Mesothelial cell of epicardium (in vitro differentiated cells): ENCODE data around the gene NLRP5. TPM values are rescaled to one million over a fixed set of nuclear protein-coding genes. Genes with fewer than 3 reads are reported as not detected.

ENCODE experiments used
- DNase-seq, 2 experiments: peaks; one replicate each; pipeline ENCODE4 v3.0.0; 2021; ENCODE audit warnings: low spot score in 2 of 2; ENCODE audit not compliant: unreplicated experiment in 2 of 2
- H3K27ac Mint-ChIP-seq: 2 replicates; pipeline ENCODE4 v1.8.0; 2021; ENCODE audit warnings: mixed read lengths
- H3K27me3 Mint-ChIP-seq: 2 replicates; pipeline ENCODE4 v1.8.0; 2021; ENCODE audit warnings: low read depth, mixed read lengths
- H3K36me3 Mint-ChIP-seq: 2 replicates; pipeline ENCODE4 v1.8.0; 2021; ENCODE audit warnings: mixed read lengths
- H3K4me1 Mint-ChIP-seq: 2 replicates; pipeline ENCODE4 v1.8.0; 2021; ENCODE audit warnings: mixed read lengths
- H3K4me3 Mint-ChIP-seq: 2 replicates; pipeline ENCODE4 v1.8.0; 2021; ENCODE audit warnings: mild to moderate bottlenecking, moderate library complexity, mixed read lengths
- H3K9me3 Mint-ChIP-seq: 2 replicates; pipeline ENCODE4 v1.8.0; 2021; ENCODE audit warnings: mixed read lengths
- total RNA-seq: library from RNA; stranded (reverse); gene quantifications from 3 replicates; pipeline ENCODE4 v1.2.1, GENCODE V29; 2021
- TF ChIP-seq, protein P1 (sequence below): fragments of 200-600 bp; sonication (generic); IDR thresholded peaks from one replicate; pipeline ENCODE4 v1.5.0; 2021; ENCODE audit warnings: antibody characterized with exemption; ENCODE audit not compliant: unreplicated experiment

NLRP5 gene
- total RNA-seq, 1 donor from 2014 or later = not detected

GRCh38 chr19:56086671-56087430, 100.3 kb downstream of the NLRP5 start:
- Mint-ChIP-seq H3K9me3 (no peaks in the 10 kb centered on the region), H3K4me1 (peaks cover 16% of the 10 kb centered on the region), H3K4me3 (no peak overlapping the region), H3K27ac (no peak overlapping the region), H3K27me3 (peaks cover 4% of the 10 kb centered on the region), H3K36me3 (peaks cover 8% of the 10 kb centered on the region)
- DNase-seq = no peak
- TF ChIP-seq, protein P1, sequence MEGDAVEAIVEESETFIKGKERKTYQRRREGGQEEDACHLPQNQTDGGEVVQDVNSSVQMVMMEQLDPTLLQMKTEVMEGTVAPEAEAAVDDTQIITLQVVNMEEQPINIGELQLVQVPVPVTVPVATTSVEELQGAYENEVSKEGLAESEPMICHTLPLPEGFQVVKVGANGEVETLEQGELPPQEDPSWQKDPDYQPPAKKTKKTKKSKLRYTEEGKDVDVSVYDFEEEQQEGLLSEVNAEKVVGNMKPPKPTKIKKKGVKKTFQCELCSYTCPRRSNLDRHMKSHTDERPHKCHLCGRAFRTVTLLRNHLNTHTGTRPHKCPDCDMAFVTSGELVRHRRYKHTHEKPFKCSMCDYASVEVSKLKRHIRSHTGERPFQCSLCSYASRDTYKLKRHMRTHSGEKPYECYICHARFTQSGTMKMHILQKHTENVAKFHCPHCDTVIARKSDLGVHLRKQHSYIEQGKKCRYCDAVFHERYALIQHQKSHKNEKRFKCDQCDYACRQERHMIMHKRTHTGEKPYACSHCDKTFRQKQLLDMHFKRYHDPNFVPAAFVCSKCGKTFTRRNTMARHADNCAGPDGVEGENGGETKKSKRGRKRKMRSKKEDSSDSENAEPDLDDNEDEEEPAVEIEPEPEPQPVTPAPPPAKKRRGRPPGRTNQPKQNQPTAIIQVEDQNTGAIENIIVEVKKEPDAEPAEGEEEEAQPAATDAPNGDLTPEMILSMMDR = no peak

DNA sequence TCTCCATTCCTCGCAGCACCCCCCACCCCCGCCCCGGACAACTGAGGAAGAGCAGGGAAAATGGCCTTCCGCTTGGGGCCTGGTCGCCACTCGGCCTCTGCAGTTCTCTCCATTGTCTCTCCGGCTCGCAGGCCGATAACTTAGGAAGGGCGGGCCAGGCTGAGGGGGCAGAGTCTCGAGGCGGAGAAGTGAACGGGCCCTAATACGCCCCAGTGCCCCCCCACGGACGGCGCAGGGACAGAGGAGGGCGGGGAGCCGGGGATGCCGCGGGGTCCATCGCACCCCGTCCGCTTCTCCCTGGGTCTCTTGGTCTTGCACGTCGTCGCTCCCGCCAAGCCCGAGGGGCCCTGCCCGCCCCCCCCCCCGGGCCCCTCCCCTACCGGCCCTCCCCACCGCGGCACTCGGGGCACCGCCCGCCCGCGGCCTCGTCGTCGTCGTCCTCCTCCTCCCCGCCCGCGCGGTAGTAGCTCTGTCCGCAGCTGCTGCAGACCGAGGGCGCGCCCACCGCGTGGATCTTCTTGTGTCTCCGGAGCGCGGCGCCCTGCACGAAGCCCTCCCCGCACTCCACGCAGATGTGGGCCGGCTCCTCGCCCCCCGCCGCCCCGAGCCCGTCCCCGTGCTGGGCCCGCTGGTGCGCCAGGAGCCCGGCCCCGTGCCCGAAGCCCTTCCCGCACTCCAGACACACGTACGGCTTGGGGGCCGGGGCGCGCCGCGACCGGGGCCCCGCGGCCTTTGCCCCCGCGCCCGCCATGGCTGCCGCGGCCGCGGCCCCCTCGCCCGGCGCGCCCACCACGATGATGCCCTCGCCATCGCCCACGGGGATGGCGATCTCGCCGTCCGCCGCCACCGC, 101.3 kb downstream of the NLRP5 start:
- Mint-ChIP-seq H3K27ac (no peak overlapping the region), H3K36me3 (peaks cover 13% of the 10 kb centered on the region), H3K4me1 (peaks cover 16% of the 10 kb centered on the region), H3K4me3 (no peak overlapping the region), H3K9me3 (peaks cover 5% of the 10 kb centered on the region), H3K27me3 (no peaks in the 10 kb centered on the region)
- no peak for DNase-seq
- TF ChIP-seq, protein P1 = no peak

DNA sequence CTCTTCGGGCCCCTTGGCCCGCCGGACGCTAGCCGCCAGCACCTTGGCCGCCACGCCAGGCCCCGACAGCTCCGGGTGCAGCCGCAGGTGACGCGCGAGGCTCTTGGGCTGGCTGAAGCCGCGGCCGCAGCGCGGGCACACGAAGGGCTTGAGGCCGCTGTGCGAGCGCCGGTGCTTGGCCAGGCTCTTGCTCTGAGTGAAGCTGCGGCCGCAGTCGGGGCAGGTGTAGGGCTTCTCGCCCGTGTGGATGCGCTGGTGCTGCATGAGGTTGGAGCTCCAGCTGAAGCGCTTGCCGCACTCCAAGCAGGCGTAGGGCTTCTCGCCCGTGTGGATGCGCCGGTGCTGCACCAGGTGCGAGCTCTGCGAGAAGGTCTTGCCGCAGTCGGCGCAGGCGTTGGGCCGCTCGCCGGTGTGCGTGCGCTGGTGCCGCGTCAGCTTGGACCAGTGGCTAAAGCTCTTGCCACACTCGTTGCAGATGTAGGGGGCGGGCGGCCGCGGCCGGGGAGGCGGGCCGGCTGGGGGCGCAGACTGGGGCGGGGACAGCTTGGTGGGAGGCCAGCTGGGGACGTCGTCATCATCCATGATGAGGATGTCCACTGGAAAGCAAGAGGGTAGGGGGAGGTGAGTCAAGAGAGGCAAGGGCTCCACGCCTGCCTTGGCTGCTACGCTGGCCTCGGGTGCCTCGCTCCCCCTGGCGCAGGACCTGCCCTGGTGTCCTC, 102.1 kb downstream of the NLRP5 start:
- no peaks in the 10 kb centered on the region for H3K27me3 Mint-ChIP-seq
- H3K27ac Mint-ChIP-seq = no peak overlapping the region
- TF ChIP-seq, protein P1 = no peak
- peaks cover 21% of the 10 kb centered on the region for H3K36me3 Mint-ChIP-seq
- no peak for DNase-seq
- peaks cover 13% of the 10 kb centered on the region for H3K9me3 Mint-ChIP-seq
- H3K4me3 Mint-ChIP-seq = no peak overlapping the region
- peaks cover 16% of the 10 kb centered on the region for H3K4me1 Mint-ChIP-seq

GRCh38 chr19:56089344-56089743, 102.8 kb downstream of the NLRP5 start:
- Mint-ChIP-seq H3K27me3 (no peaks in the 10 kb centered on the region), H3K9me3 (peaks cover 16% of the 10 kb centered on the region), H3K4me1 (peaks cover 16% of the 10 kb centered on the region), H3K27ac (no peak overlapping the region), H3K4me3 (no peak overlapping the region), H3K36me3 (peaks cover 27% of the 10 kb centered on the region)
- TF ChIP-seq, protein P1 = no peak
- no peak for DNase-seq

DNA sequence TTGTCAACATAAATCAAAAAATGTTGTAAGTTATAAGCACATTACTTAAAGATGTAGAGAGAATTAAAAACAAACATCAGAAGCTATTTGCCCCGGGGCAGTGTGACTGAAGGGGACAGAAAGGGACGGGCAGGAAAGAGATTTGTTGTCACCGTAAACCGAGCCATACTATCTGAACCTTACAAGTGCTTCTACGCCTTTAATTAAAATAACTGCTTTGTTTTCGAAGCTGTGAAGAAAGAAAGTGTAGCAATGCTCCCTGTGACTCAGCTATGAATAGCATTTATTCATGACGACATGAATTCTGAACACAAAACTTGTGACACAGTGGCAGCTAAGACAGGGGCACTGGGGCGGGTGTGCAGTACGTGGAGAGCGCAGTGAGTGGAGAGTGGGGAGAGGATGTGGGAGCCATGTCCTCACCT, 104.5 kb downstream of the NLRP5 start:
- peaks cover 23% of the 10 kb centered on the region for H3K9me3 Mint-ChIP-seq
- H3K4me3 Mint-ChIP-seq = peak overlapping the region; percentile 2
- H3K4me1 Mint-ChIP-seq = peaks cover 13% of the 10 kb centered on the region
- H3K36me3 Mint-ChIP-seq = peaks cover 40% of the 10 kb centered on the region
- H3K27me3 Mint-ChIP-seq = no peaks in the 10 kb centered on the region
- TF ChIP-seq, protein P1 = no peak
- H3K27ac Mint-ChIP-seq = peak overlapping the region; percentile 94
- no peak for DNase-seq
